ENCODE results near the gene ETS2.

The ETS2 gene

GRCh38 chr21:38780879-38781278 is 24.9 kb upstream of the ETS2 start:
- no peak for DNase-seq

- no peak for DNase-seq
Measured at GRCh38 chr21:38784458-38785266, 21.1 kb upstream of the ETS2 start.

- no peak for DNase-seq
Measured at GRCh38 chr21:38785483-38785882, 20.2 kb upstream of the ETS2 start.

GRCh38 chr21:38787016-38787415 is 18.7 kb upstream of the ETS2 start:
- no peak for DNase-seq

GRCh38 chr21:38787461-38788274 is 18.1 kb upstream of the ETS2 start:
- no peak for DNase-seq

GRCh38 chr21:38788275-38788905 is 17.3 kb upstream of the ETS2 start:
- no peak for DNase-seq

GRCh38 chr21:38789275-38789674 is 16.5 kb upstream of the ETS2 start:
- DNase-seq = no peak

- DNase-seq = no peak
Measured at GRCh38 chr21:38790059-38790458, 15.7 kb upstream of the ETS2 start.

GRCh38 chr21:38790961-38791360 is 14.8 kb upstream of the ETS2 start:
- DNase-seq = no peak

GRCh38 chr21:38792676-38793459 is 12.9 kb upstream of the ETS2 start:
- no peak for DNase-seq

- no peak for DNase-seq
Measured at GRCh38 chr21:38793926-38794713, 11.6 kb upstream of the ETS2 start.

- DNase-seq = no peak
Measured at GRCh38 chr21:38794978-38795377, 10.8 kb upstream of the ETS2 start.

- DNase-seq = no peak
Measured at GRCh38 chr21:38795475-38795874, 10.3 kb upstream of the ETS2 start.

GRCh38 chr21:38796424-38796823 is 9.3 kb upstream of the ETS2 start:
- DNase-seq = no peak

- DNase-seq = no peak
Measured at GRCh38 chr21:38797470-38797869, 8.3 kb upstream of the ETS2 start.

GRCh38 chr21:38798081-38798480 is 7.6 kb upstream of the ETS2 start:
- DNase-seq = no peak

GRCh38 chr21:38798481-38798882 is 7.2 kb upstream of the ETS2 start:
- no peak for DNase-seq

GRCh38 chr21:38800046-38800758 is 5.5 kb upstream of the ETS2 start:
- no peak for DNase-seq

GRCh38 chr21:38800924-38801744 is 4.6 kb upstream of the ETS2 start:
- no peak for DNase-seq

Data from CD4-positive, alpha-beta T cell treated with Interleukin-4 for 4 hours (primary cell).